H4 (cell line): ENCODE results near the gene LYST. TPM values are rescaled to one million over a fixed set of nuclear protein-coding genes. Genes with fewer than 3 reads are reported as not detected.
"Not testable (repeated sequence)": the region's sequence is repeated elsewhere in the genome, so short reads cannot be mapped to it uniquely, and the experiment has no call there.

ENCODE experiments used
- DNase-seq: peaks from one replicate; pipeline ENCODE4 v3.0.0-alpha.2; 2015; ENCODE audit warnings: low spot score
- total RNA-seq: library from RNA; depleted of rRNA; stranded (reverse); fragments of >200 nt; shearing (Covaris generic); gene quantifications from 2 replicates; pipeline ENCODE4 v1.2.3, GENCODE V29; 2014; rRNA removed

The LYST gene
- 3.8 and 8.4 TPM in 2 replicates for total RNA-seq

GRCh38 chr1:235866205-235866912 lies at the start of gene LYST:
Gene LYST (minus strand): TSS chr1:235866906. CDS start chr1:235830417, 36,489 bp downstream.
- peak; percentile 31 for DNase-seq

- not testable (repeated sequence) for DNase-seq
These were observed 48.8 kb upstream of the LYST start for GRCh38 chr1:235915489-235915888.

- no peak for DNase-seq
These were observed 46.6 kb upstream of the LYST start for GRCh38 chr1:235913311-235913710.

GRCh38 chr1:235911876-235912275 lies 45.2 kb upstream of the LYST start:
- DNase-seq = no peak

GRCh38 chr1:235911300-235911662 lies 44.6 kb upstream of the LYST start:
- DNase-seq = no peak

- peak; percentile 94 for DNase-seq
These were observed 43.9 kb upstream of the LYST start for GRCh38 chr1:235910357-235911299.

- peak; percentile 95 for DNase-seq
These were observed 42.2 kb upstream of the LYST start for GRCh38 chr1:235908742-235909520.

GRCh38 chr1:235907897-235908240 lies 41.2 kb upstream of the LYST start:
- DNase-seq = no peak

- DNase-seq = no peak
These were observed 40.6 kb upstream of the LYST start for GRCh38 chr1:235907187-235907896.

- DNase-seq = no peak
These were observed 39.7 kb upstream of the LYST start for GRCh38 chr1:235906436-235906835.

- not testable (repeated sequence) for DNase-seq
These were observed 37.1 kb upstream of the LYST start for GRCh38 chr1:235903809-235904208.

GRCh38 chr1:235902677-235903542 lies 36.2 kb upstream of the LYST start:
- DNase-seq = peak; percentile 94

- DNase-seq = no peak
These were observed 34.8 kb upstream of the LYST start for GRCh38 chr1:235901461-235901860.

GRCh38 chr1:235898126-235898525 lies 31.4 kb upstream of the LYST start:
- DNase-seq = peak; percentile 67

GRCh38 chr1:235893840-235894239 lies 27.1 kb upstream of the LYST start:
- DNase-seq = no peak

GRCh38 chr1:235892734-235893413 lies 26.2 kb upstream of the LYST start:
- no peak for DNase-seq

GRCh38 chr1:235892202-235892601 lies 25.5 kb upstream of the LYST start:
- DNase-seq = no peak

- DNase-seq = no peak
These were observed 21.5 kb upstream of the LYST start for GRCh38 chr1:235888119-235888643.

GRCh38 chr1:235887676-235888075 lies 21.0 kb upstream of the LYST start:
- DNase-seq = no peak
